HG03135 (cell line): ENCODE data around the gene TNNI3K.

Experiments used
- ATAC-seq: cut with Tn5 transposase; IDR thresholded peaks from one replicate; pipeline ENCODE4 v1.9.1; 2021; ENCODE audit warnings: mild to moderate bottlenecking, moderate library complexity; ENCODE audit not compliant: unreplicated experiment

Gene TNNI3K

GRCh38 chr1:74286414-74286813 lies 51.2 kb downstream of the TNNI3K start:
- ATAC-seq, result no peak

DNA sequence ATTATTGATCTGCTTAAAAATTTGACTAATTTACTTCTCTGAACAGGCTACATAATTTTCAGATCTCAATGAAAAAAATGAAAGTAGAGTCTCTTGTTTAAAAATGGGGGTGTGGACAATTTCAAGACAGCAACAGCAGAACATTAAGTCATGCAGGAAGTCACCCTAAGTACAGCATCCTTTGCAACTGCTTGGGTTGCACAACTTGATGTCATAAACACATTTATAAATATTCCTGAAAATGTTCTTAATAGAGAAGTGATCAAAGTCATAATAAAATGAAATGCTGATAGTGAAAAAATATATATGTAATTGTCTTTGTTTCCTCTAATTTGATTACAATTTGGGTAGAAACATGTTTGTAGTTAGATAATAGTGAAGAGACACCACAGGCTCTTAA lies 79.3 kb downstream of the TNNI3K start:
- ATAC-seq, result no peak

DNA sequence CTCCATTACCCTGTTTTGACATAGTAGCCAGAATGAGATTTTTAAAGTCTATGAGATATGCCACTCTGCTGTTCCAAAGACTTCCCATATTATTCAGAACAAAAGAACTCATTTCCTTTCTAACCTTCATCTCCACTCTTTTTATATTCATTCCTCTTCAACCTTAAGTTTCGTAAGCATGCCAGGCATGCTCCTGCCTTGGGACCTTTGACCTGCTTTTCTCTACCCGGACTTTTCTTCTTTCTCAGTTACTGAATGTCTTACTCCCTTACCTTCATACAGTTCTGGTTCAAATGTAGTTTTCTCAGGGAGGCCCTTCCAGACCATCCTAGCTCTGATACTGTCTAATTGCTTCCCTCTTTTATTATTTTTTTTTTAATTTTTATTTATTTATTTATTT lies 81.1 kb downstream of the TNNI3K start:
- ATAC-seq, result no peak

- ATAC-seq, result no peak
Measured at GRCh38 chr1:74317663-74318062, 82.5 kb downstream of the TNNI3K start.

DNA sequence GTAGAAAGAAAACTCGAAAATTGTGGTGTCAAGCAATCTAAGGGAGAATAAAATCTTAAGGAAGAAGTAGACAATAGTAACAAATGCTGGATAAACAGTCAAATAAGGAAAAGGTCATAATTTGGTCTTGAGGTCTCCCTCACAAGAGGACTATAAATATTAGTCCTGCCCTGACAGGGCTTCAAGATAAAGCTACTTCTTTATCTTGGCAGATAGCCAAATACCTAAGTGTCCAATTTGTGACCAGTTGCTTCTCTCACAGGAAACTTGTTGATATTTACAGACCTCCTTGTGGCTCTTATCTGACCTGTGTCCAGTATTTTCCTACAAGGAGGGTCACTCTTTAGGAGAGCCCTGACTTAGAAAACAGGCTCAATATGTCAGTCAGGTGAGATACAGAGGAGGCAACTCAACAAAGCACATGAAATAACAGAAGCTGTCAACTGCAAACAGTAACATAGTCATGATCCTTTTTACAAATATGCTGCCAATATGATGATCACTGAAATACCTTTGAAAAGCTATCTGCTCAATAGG lies 88.8 kb downstream of the TNNI3K start:
- no peak for ATAC-seq

DNA sequence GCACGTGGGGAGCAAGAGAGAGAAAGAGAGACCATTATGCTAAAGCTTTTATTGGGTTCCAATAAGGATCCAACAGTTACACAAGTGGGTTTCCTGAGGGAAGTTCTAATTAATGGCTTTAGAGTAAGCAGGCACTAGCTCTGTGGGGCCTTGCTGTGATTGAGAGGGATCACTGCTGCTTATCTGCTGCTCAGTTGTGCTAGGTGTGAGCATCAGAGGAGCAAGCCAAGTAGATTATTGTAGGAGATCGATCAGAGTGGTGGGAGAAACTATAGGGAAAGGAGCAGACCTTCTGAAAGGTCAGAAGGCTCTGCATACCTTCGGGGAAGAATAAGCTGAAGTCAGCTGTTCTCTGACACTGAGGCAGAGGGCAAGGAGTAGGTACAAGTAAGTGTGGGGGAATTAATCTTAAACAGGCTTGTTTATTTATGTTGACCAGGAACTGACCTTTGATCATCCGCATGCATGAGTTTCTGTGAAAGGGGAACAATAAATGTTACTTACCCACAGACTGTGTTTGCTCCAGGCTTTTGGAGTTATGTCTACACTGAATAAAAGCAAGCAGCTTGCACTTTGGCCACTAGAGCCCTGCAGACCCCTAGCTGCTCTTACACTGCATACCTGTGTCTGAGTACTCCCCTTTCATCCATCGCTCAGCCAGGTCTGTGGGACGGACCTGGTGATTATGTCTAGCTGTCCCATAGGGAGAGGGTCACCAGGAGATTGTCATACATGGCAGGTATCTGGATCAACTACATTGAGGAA lies 89.7 kb downstream of the TNNI3K start:
- no peak for ATAC-seq

GRCh38 chr1:74328851-74329250 lies 93.7 kb downstream of the TNNI3K start:
- no peak for ATAC-seq

GRCh38 chr1:74333244-74333643 lies 98.1 kb downstream of the TNNI3K start:
- no peak for ATAC-seq

DNA sequence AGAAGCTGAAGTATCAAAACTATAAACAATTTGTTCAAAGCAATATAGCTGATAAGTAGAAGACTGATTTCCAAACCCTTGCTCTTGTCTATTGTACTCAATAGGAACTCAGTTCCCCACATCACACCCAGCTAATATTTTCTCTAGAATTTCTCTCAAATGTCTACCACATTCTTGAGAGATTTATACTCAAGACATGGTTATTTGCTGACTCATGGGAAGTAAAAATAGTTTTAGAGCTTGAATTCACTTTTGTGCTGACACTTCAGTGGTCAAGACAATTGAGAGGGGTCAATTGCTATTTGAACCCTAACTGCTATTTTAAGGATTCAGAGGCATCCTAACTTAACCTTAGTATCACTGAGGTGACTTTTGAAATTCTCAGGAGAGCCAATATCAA lies 99.0 kb downstream of the TNNI3K start:
- no peak for ATAC-seq

GRCh38 chr1:74340656-74341055 lies 105.5 kb downstream of the TNNI3K start:
- no peak for ATAC-seq

GRCh38 chr1:74341702-74342339 lies 106.6 kb downstream of the TNNI3K start:
- no peak for ATAC-seq

- no peak for ATAC-seq
Measured at GRCh38 chr1:74343216-74343615, 108.0 kb downstream of the TNNI3K start.

GRCh38 chr1:74344387-74344786 lies 109.2 kb downstream of the TNNI3K start:
- no peak for ATAC-seq

- ATAC-seq, result no peak
Measured at GRCh38 chr1:74356493-74356892, 121.3 kb downstream of the TNNI3K start.

- ATAC-seq, result no peak
Measured at GRCh38 chr1:74357150-74357549, 122.0 kb downstream of the TNNI3K start.

GRCh38 chr1:74357756-74358155 lies 122.6 kb downstream of the TNNI3K start:
- no peak for ATAC-seq

- ATAC-seq, result no peak
Measured at GRCh38 chr1:74362691-74363090, 127.5 kb downstream of the TNNI3K start.

GRCh38 chr1:74363220-74363619 lies 128.0 kb downstream of the TNNI3K start:
- ATAC-seq, result no peak

GRCh38 chr1:74367175-74367813 lies 132.1 kb downstream of the TNNI3K start:
- ATAC-seq, result no peak

- no peak for ATAC-seq
Measured at GRCh38 chr1:74368335-74368734, 133.1 kb downstream of the TNNI3K start.

DNA sequence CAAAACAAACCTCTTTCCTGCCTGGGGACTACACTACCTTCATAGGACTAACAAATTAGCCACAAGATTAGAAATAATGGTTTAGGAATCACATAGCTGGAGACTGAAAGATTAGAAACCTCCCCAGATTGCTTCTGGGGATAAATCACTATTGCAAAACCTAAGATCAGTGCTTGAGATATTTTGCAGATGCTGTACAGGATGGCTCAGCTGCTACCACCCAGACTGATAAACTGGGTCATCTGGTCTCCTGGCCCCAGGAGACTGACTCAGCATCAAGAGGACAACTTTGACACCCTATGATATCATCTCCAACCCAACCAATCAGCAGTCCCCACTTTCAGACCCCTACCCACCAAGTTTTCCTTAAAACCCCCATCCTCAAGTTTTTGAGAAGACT lies 140.2 kb downstream of the TNNI3K start:
- no peak for ATAC-seq

GRCh38 chr1:74380252-74380651 lies 145.1 kb downstream of the TNNI3K start:
- no peak for ATAC-seq
